ENCODE data around the gene EGFR.

DNA sequence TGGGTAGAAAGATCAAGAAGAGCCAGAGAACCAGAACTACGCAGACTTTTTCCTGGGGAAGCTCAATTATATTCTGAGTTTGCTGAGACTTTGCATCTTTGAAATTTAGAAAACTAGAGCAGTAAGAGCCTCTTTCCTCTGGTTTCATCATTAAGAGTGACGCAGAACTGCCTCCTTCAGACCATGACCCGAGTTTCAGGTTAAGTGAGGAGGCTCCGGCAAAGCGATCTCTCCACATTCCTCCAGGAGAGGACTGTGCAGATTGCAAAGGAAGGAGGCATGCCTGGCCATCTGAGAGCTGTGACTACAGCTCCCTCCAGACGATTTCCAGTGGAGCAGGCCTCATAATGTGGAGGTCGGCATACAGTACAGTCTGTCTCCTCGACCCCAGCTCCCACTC lies 230.5 kb downstream of the EGFR start:
- TF ChIP-seq CTCF (IDR thresholded peaks at IDR 0.05; ENCODE audit: borderline replicate concordance, extremely low read depth, low read length, poor library complexity, severe bottlenecking) (no peak), EZH2 (IDR thresholded peaks at IDR 0.05; ENCODE audit: borderline replicate concordance, low read depth, low read length, severe bottlenecking) (no peak)
